Endodermal cell (in vitro differentiated cells): Measurements from ENCODE around the gene KARS1. TPM values are rescaled to one million over a fixed set of nuclear protein-coding genes. Genes with fewer than 3 reads are reported as not detected.

Source experiments
- DNase-seq: peaks from one replicate; pipeline ENCODE4 v3.0.0-alpha.2; 2017
- H3K27ac ChIP-seq: 2 replicates; pipeline ENCODE4 v1.5.1; 2013; ENCODE audit warnings: mild to moderate bottlenecking, low read depth, low read length, moderate library complexity
- H3K27me3 ChIP-seq: 2 replicates; pipeline ENCODE4 v1.6.1; 2013; ENCODE audit warnings: mild to moderate bottlenecking, low read length, moderate library complexity; ENCODE audit not compliant: insufficient read depth, control insufficient read depth, poor library complexity, severe bottlenecking
- H3K36me3 ChIP-seq: 2 replicates; pipeline ENCODE4 v1.7.0; 2013; ENCODE audit warnings: mild to moderate bottlenecking, low read length, moderate library complexity; ENCODE audit not compliant: control insufficient read depth, insufficient read depth
- H3K4me1 ChIP-seq: one replicate; pipeline ENCODE4 v1.7.0; 2013; ENCODE audit warnings: low read length; ENCODE audit not compliant: control insufficient read depth, insufficient read depth
- H3K4me3 ChIP-seq: 2 replicates; pipeline ENCODE4 v1.5.1; 2013; ENCODE audit warnings: mild to moderate bottlenecking, low read length, moderate library complexity
- H3K9ac ChIP-seq: 2 replicates; pipeline ENCODE4 v1.6.1; 2013; ENCODE audit warnings: mild to moderate bottlenecking, low read length, moderate library complexity; ENCODE audit not compliant: poor library complexity, severe bottlenecking; ENCODE audit errors: extremely low read depth
- H3K9me3 ChIP-seq: 2 replicates; pipeline ENCODE4 v1.6.1; 2013; ENCODE audit warnings: mild to moderate bottlenecking, low read length, moderate library complexity; ENCODE audit not compliant: control insufficient read depth
- H3K27ac Mint-ChIP-seq: 2 replicates; pipeline ENCODE4 v1.8.0; 2020; ENCODE audit warnings: mixed read lengths
- H3K27me3 Mint-ChIP-seq: 2 replicates; pipeline ENCODE4 v1.8.0; 2021; ENCODE audit warnings: mild to moderate bottlenecking, mixed read lengths; ENCODE audit not compliant: insufficient read depth
- H3K36me3 Mint-ChIP-seq: 2 replicates; pipeline ENCODE4 v1.8.0; 2020; ENCODE audit warnings: low read depth, mixed read lengths
- H3K4me1 Mint-ChIP-seq: 2 replicates; pipeline ENCODE4 v1.8.0; 2020; ENCODE audit warnings: mixed read lengths
- H3K4me3 Mint-ChIP-seq: 2 replicates; pipeline ENCODE4 v1.8.0; 2020; ENCODE audit warnings: mild to moderate bottlenecking, moderate library complexity, mixed read lengths
- H3K9me3 Mint-ChIP-seq: 2 replicates; pipeline ENCODE4 v1.8.0; 2020; ENCODE audit warnings: mild to moderate bottlenecking, mixed read lengths
- WGBS, 2 experiments: methylation state at CpG; one replicate each; pipeline versions ENCODE4 v1.1.5 to v1.1.7; 2013; ENCODE audit warnings: missing lambda C conversion rate in 2 of 2, mixed read lengths in 1 of 2; ENCODE audit not compliant: insufficient coverage in 1 of 2, insufficient read length in 1 of 2; 5-methylcytosine and 5-hydroxymethylcytosine counted together
- total RNA-seq, 2 donors: library from RNA; stranded (reverse); fragmentation: NEBNext Ultra II Directional in 1 of 2; extraction: Animal tissue kit (Norgen Biotek cat#: 25700) in 1 of 2; gene quantifications; 2 replicates in 1 of 2; 3 replicates in 1 of 2; pipeline ENCODE4 v1.2.1, GENCODE V29; 2021
- TF ChIP-seq, protein P1 (sequence below): fragments of 200-600 bp; sonication (generic); conservative IDR thresholded peaks from 2 replicates; pipeline ENCODE4 v1.5.0; 2021; ENCODE audit warnings: antibody characterized with exemption, mild to moderate bottlenecking

KARS1 gene
- total RNA-seq, 2 donors from 2014 or later = 141 to 168 TPM

DNA sequence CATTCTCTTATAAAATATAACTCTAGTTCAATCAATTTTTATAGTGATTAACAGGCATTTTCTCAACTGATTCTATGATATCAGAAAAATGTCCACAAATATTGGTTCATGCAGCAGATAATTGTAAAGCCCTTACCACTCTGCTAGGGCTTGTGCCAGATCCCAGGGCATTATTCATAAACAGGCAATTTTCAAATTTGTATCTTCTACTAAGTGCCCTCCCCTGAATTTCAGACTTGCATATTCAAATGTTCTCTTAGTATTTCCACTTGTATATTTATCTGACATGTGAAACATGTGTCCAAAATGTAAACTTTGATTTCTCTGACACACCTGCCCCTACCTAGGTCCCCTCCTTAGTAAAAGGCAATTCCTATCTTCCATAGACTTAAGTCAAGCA is 20.0 kb upstream of the KARS1 start:
- no peaks in the 10 kb centered on the region for H3K4me1 ChIP-seq
- H3K4me3 ChIP-seq = no peak overlapping the region
- H3K36me3 ChIP-seq = no peaks in the 10 kb centered on the region

DNA sequence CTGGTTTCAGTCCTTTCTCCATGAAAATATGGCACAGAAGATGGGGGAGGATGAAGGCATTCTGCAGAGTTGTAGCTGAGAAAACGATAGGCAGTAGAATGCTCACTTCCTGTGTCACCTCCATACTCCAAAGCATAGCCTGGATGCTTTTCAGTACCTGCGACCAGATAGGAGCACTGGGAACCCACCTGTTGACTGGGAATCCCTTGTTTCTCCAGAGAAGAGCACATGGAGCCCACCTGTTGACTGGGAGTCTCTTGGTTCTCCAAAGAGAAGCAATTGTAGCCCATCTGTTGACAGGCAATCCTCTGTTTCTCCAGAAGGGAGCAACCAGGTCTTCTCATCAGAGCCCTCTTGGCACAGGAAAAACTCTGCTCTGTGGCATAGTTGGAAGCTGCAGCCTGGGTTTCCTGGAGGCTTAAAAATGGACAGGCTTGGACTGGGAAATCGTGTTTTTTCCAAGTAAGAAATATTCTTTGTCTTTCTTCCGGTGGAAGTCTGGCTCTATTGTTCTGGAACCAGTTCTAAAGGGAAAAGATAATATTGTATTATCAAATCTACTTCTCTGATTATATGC is 13.3 kb upstream of the KARS1 start:
- Histone ChIP-seq H3K27ac (no peak overlapping the region), H3K4me1 (no peaks in the 10 kb centered on the region), H3K36me3 (peaks cover 39% of the 10 kb centered on the region), H3K27me3 (no peaks in the 10 kb centered on the region), H3K4me3 (no peak overlapping the region), H3K9me3 (no peaks in the 10 kb centered on the region), H3K9ac (no peak overlapping the region)
- no peak overlapping the region for H3K27ac Mint-ChIP-seq
- WGBS, 2 experiments = 89 to 92% methylated on average over 2 to 4 of the region's 4 CpGs
- TF ChIP-seq, protein P1, sequence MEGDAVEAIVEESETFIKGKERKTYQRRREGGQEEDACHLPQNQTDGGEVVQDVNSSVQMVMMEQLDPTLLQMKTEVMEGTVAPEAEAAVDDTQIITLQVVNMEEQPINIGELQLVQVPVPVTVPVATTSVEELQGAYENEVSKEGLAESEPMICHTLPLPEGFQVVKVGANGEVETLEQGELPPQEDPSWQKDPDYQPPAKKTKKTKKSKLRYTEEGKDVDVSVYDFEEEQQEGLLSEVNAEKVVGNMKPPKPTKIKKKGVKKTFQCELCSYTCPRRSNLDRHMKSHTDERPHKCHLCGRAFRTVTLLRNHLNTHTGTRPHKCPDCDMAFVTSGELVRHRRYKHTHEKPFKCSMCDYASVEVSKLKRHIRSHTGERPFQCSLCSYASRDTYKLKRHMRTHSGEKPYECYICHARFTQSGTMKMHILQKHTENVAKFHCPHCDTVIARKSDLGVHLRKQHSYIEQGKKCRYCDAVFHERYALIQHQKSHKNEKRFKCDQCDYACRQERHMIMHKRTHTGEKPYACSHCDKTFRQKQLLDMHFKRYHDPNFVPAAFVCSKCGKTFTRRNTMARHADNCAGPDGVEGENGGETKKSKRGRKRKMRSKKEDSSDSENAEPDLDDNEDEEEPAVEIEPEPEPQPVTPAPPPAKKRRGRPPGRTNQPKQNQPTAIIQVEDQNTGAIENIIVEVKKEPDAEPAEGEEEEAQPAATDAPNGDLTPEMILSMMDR = peak; percentile 12
- H3K36me3 Mint-ChIP-seq = peaks cover 29% of the 10 kb centered on the region
- DNase-seq = no peak
- H3K9me3 Mint-ChIP-seq = no peaks in the 10 kb centered on the region
- H3K27me3 Mint-ChIP-seq = no peaks in the 10 kb centered on the region
- H3K4me3 Mint-ChIP-seq = no peak overlapping the region
- H3K4me1 Mint-ChIP-seq = no peaks in the 10 kb centered on the region

More for the DNA sequence above, 20.0 kb upstream of the KARS1 start:
- Mint-ChIP-seq H3K27me3 (no peaks in the 10 kb centered on the region), H3K36me3 (no peaks in the 10 kb centered on the region), H3K4me1 (no peaks in the 10 kb centered on the region), H3K9me3 (no peaks in the 10 kb centered on the region), H3K27ac (no peak overlapping the region), H3K4me3 (no peak overlapping the region)
- Histone ChIP-seq H3K27ac (no peak overlapping the region), H3K9ac (no peak overlapping the region), H3K9me3 (no peaks in the 10 kb centered on the region), H3K27me3 (no peaks in the 10 kb centered on the region)
- DNase-seq = no peak
- TF ChIP-seq, protein P1 = no peak

DNA sequence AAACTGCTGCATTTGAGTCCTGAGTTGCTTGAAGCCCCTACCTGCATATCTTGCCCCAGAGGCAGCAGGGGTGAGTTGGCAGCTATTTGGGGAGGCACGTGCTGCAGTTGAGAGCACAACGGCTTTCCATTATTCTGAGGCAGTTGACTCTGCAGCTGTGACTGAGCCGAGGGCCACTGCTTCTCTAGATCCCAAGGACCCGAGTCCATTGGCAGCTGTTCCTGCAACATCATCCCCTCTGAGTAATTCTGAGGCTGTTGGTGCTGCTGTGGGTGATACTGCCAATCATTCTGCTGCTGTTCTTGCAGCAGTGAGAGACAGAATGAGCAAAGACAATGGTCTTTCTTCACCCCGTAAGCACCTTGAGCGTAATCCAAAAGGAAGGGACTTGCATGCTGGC is 12.9 kb upstream of the KARS1 start:
- WGBS, 2 experiments = 92 to 95% methylated on average over 4 to 6 of the region's 6 CpGs
- Histone ChIP-seq H3K9me3 (no peaks in the 10 kb centered on the region), H3K4me3 (no peak overlapping the region), H3K4me1 (no peaks in the 10 kb centered on the region), H3K27ac (no peak overlapping the region), H3K27me3 (no peaks in the 10 kb centered on the region), H3K36me3 (peaks cover 44% of the 10 kb centered on the region), H3K9ac (no peak overlapping the region)
- no peak overlapping the region for H3K27ac Mint-ChIP-seq
- no peaks in the 10 kb centered on the region for H3K27me3 Mint-ChIP-seq
- H3K9me3 Mint-ChIP-seq = no peaks in the 10 kb centered on the region
- no peak overlapping the region for H3K4me3 Mint-ChIP-seq
- no peaks in the 10 kb centered on the region for H3K4me1 Mint-ChIP-seq
- DNase-seq = no peak
- H3K36me3 Mint-ChIP-seq = peaks cover 32% of the 10 kb centered on the region
- TF ChIP-seq, protein P1 = no peak
